Sigmoid colon (tissue), 4 donors: ENCODE measurements around the gene ADORA2A.

Source experiments
- EP300 ChIP-seq, 4 donors: sonication (generic); formaldehyde crosslinking; IDR thresholded peaks; one replicate each; pipeline ENCODE4 v1.6.1; 2017; ENCODE audit warnings: antibody characterized with exemption in 4 of 4
- TF ChIP-seq, protein P1 (sequence below), 4 experiments: fragments of 450-650 bp in 3 of 4; fragments of 200-600 bp in 1 of 4; IDR thresholded peaks; one replicate each; pipeline ENCODE4 v1.5.1; 2016 to 2019; ENCODE audit warnings: antibody characterized with exemption in 4 of 4, mild to moderate bottlenecking in 3 of 4, moderate library complexity in 2 of 4

DNA sequence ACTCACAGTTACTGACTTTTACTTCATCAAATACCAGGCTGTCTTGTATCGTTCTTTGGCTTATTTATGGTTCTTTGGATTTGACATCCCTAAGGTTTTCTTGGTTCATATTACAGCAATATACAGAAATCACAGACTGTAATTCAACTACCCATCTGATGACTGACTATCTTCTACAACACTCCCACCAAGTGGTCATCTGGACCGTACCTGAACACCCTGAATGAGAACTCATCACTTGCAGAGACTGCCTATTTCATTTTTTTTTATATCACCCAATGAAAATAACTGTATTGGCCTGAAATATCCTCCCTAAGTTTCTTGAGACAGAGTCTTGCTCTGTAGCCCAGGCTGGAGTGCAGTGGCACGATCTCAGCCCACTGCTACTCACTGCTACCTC lies 58.2 kb downstream of the ADORA2A start:
- no peak for TF ChIP-seq EP300 (IDR thresholded peaks at IDR 0.05)
- TF ChIP-seq, protein P1, sequence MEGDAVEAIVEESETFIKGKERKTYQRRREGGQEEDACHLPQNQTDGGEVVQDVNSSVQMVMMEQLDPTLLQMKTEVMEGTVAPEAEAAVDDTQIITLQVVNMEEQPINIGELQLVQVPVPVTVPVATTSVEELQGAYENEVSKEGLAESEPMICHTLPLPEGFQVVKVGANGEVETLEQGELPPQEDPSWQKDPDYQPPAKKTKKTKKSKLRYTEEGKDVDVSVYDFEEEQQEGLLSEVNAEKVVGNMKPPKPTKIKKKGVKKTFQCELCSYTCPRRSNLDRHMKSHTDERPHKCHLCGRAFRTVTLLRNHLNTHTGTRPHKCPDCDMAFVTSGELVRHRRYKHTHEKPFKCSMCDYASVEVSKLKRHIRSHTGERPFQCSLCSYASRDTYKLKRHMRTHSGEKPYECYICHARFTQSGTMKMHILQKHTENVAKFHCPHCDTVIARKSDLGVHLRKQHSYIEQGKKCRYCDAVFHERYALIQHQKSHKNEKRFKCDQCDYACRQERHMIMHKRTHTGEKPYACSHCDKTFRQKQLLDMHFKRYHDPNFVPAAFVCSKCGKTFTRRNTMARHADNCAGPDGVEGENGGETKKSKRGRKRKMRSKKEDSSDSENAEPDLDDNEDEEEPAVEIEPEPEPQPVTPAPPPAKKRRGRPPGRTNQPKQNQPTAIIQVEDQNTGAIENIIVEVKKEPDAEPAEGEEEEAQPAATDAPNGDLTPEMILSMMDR (IDR thresholded peaks at IDR 0.05): no peak
